Duodenal mucosa (tissue), 2 donors: ENCODE data around the gene COPS6.

Source experiments
- H3K27ac ChIP-seq: one replicate; pipeline ENCODE4 v1.7.0; 2013; ENCODE audit warnings: low read depth, low read length
- H3K27me3 ChIP-seq, 2 donors: one replicate each; pipeline ENCODE4 v1.7.0; 2013; ENCODE audit warnings: low read length in 2 of 2, control low read depth in 1 of 2; ENCODE audit not compliant: insufficient read depth in 2 of 2, control insufficient read depth in 1 of 2
- H3K36me3 ChIP-seq, 2 donors: one replicate each; pipeline ENCODE4 v1.7.0; 2013; ENCODE audit warnings: low read length in 2 of 2, control low read depth in 1 of 2; ENCODE audit not compliant: insufficient read depth in 2 of 2, control insufficient read depth in 1 of 2
- H3K4me1 ChIP-seq, 2 donors: one replicate each; pipeline ENCODE4 v1.7.0; 2013; ENCODE audit warnings: low read length in 2 of 2, control low read depth in 1 of 2; ENCODE audit not compliant: insufficient read depth in 2 of 2, control insufficient read depth in 1 of 2
- H3K4me3 ChIP-seq, 2 donors: one replicate each; pipeline ENCODE4 v1.7.0; 2013; ENCODE audit warnings: low read length in 2 of 2, low read depth in 1 of 2
- H3K9ac ChIP-seq, 2 donors: one replicate each; pipeline ENCODE4 v1.7.0; 2013; ENCODE audit warnings: low read length in 2 of 2, low read depth in 1 of 2
- H3K9me3 ChIP-seq, 2 donors: one replicate each; pipeline ENCODE4 v1.7.0; 2013; ENCODE audit warnings: low read length in 2 of 2, control low read depth in 1 of 2; ENCODE audit not compliant: control insufficient read depth in 1 of 2

Gene COPS6

DNA sequence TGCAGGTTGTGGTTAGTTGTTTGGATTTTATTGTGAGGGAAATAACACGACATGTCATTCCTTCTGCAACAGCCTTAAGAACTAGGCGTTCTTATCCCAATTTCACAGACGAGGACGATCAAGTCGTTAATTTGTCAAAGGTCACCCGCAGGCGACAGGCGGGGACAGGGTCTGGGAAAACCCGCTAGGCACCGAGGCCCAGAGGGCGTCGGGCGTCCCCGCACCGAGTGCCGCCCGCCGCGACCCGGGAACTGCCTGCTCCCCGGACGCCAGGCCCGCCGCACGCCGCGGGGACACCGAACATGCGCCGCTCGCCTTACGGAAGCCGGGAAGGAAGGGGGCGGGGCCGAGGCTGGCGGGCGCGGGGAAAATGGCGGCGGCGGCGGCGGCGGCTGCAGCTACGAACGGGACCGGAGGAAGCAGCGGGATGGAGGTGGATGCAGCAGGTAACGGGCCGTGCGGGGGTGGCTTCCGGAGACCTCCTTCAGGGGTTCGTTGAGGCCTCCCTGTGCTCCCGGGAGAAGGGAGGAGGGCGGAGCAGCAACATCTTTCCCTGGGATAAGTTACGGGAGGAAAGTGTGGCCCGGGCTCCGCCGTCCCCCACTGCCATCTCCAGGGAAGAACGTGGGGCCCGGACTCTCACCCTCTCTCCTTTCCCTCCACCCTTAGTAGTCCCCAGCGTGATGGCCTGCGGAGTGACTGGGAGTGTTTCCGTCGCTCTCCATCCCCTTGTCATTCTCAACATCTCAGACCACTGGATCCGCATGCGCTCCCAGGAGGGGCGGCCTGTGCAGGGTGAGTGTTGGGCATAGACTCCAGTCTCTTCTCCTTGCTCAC is at the start of gene COPS6:
Gene COPS6, plus strand, starts transcription at position 349 of the 837 bp plus-strand sequence. Its CDS starts 22 bp downstream, at position 371.
- peaks cover 16 to 17% of the 10 kb centered on the region in 2 donors for H3K4me1 ChIP-seq
- no peaks in the 10 kb centered on the region for H3K9me3 ChIP-seq
- no peaks in the 10 kb centered on the region for H3K27me3 ChIP-seq
- H3K27ac ChIP-seq = peak within 1 kb of the TSS; percentile 41
- peak within 1 kb of the TSS; percentile 75 to 91 for H3K9ac ChIP-seq
- peaks cover 32 to 36% of the 10 kb centered on the region in 2 donors for H3K36me3 ChIP-seq
- peak within 1 kb of the TSS; percentile 95 to 98 for H3K4me3 ChIP-seq

DNA sequence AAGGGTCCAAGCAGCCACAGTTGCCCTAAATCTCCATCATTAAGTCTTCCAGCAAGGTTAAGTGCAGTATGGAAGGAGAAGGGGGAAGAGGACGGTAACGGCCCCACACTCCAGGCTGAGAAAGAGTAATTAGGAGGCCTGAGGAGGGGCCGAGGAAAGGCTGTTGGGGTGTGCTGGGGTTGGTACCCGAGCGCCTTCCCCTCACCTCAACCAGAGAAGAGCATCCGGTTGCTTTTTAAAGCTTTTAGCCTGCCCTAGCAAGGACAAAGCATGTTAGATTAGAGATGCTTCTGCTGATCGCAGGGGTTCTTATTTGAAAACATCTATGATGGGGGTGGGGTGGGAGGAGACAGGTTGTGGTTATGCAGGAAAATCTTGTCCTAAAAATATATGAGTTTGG is 48.2 kb upstream of the COPS6 start:
- no peak overlapping the region for H3K27ac ChIP-seq
- H3K9ac ChIP-seq = no peak overlapping the region
- H3K9me3 ChIP-seq = no peaks in the 10 kb centered on the region
- no peaks in the 10 kb centered on the region for H3K27me3 ChIP-seq
- H3K4me1 ChIP-seq = peaks cover 12 to 17% of the 10 kb centered on the region in 2 donors
- no peak overlapping the region for H3K4me3 ChIP-seq
- peaks cover 10 to 13% of the 10 kb centered on the region in 2 donors for H3K36me3 ChIP-seq

DNA sequence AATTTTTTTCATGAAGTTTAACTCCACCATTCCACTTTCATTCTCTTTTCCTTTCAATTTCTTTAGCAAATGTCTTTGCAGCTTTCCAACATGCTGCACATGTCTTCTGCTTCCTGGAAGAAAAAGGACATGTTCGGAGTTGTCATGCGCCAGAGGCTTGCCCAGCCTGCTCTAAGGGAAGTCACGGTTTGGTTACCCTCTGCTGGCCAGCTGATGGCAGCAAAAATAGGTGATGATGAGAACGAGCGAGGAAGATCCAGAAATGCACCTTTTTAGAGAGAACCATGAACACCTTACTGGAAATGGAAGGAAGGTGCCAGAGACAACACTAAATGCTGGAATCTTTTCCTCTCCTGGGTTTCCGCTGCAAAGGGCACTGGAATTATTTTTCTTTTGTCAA is 44.1 kb upstream of the COPS6 start:
- H3K4me3 ChIP-seq = peak overlapping the region in 1 of 2 donors; percentile 11
- no peak overlapping the region for H3K27ac ChIP-seq
- peaks cover 6 to 7% of the 10 kb centered on the region in 2 donors for H3K4me1 ChIP-seq
- H3K27me3 ChIP-seq = no peaks in the 10 kb centered on the region
- no peaks in the 10 kb centered on the region for H3K9me3 ChIP-seq
- no peaks in the 10 kb centered on the region for H3K36me3 ChIP-seq
- H3K9ac ChIP-seq = no peak overlapping the region

DNA sequence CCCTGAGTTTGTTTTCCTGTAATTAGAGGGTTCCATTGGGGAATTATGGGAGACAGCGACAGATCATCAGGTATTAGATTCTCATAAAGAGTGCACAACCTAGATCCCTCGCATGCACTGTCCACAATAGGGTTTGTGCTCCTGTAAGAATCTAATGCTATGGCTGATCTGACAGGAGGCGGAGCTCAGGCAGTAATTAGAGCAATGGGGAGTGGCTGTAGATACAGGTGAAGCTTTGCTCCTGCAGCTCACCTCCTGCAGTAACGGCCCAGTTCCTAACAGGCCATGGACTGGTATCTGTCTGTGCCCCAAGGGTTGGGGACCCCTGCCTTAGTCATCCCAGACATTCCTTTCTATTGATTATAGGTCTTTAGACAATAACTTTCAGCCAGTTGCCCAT is 40.1 kb upstream of the COPS6 start:
- no peak overlapping the region for H3K27ac ChIP-seq
- no peak overlapping the region for H3K9ac ChIP-seq

DNA sequence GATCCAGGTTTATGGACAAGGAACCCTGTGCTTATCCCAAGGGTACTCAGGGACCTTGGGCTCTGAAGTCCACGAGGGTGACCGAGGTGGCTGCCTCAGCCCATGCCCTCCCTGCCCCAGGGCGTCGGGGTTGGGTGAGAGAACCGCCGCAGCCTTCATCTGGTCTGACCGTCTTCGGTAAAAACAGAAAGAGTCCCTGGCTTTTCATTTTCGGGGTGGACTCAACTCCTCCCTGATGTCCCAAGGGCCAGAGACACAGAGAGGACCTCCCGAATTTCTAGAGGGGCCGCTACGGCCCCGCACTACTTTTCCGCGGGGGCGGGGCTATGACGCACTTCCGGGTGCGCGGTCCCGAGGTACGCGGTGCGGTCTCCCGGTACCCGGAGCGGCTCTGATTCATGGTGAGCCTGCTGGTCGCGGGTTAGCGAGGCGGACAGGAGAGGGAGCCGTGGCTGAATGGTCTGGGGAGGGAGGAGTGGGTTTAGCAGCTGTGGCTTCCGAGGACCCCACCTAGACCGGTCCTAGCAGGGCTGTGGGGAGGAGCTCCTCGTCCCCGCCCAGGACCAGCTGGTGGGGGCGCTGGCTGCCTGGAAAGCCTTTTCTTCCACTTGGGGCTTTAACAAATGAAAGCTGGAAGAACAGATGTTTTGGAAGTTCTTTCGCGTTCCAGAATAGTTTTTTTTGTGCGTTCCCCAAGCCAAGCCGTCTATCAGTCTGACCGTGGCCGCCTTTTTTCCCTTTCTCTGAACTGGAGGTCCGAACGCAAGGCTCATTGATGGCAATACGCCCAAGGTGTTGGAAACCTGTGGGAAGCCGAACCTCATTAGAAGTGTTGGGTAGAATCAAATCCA is 39.1 kb upstream of the COPS6 start, which contains the start of gene ZSCAN21:
Gene ZSCAN21, plus strand, starts transcription at position 334 of the 851 bp plus-strand sequence. CDS start 7,233 bp downstream, outside the sequence.
- H3K9me3 ChIP-seq = no peaks in the 10 kb centered on the region
- H3K36me3 ChIP-seq = no peaks in the 10 kb centered on the region
- H3K4me1 ChIP-seq = peaks cover 7 to 14% of the 10 kb centered on the region in 2 donors
- H3K4me3 ChIP-seq = peak within 1 kb of the TSS; percentile 85 to 90
- no peaks in the 10 kb centered on the region for H3K27me3 ChIP-seq
- H3K27ac ChIP-seq = peak within 1 kb of the TSS; percentile 95
- H3K9ac ChIP-seq = peak within 1 kb of the TSS; percentile 82 to 91

More for the DNA sequence above, 40.1 kb upstream of the COPS6 start:
- H3K4me1 ChIP-seq = peaks cover 7 to 14% of the 10 kb centered on the region in 2 donors
- no peaks in the 10 kb centered on the region for H3K9me3 ChIP-seq
- no peaks in the 10 kb centered on the region for H3K36me3 ChIP-seq
- peak overlapping the region in 1 of 2 donors; percentile 85 for H3K4me3 ChIP-seq
- no peaks in the 10 kb centered on the region for H3K27me3 ChIP-seq

DNA sequence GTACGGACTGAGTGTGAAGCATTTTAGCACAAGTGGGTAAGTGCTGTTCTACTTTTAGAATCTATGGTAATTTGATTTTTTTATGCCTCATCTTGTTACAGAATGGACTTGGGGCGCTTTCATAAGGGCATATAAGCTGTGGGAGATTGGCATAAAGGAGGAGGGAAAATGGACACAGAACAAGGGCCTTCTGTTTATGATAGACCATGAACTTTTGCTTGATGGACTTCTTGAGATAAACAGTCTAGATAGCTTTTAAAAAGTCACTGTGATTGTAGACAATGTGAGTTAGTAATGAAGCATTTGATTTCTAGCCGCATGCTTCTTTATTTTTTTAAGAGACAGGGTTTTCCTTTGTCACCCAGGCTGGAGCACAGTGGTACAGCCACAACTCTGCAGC is 37.2 kb upstream of the COPS6 start:
- no peak overlapping the region for H3K9ac ChIP-seq

DNA sequence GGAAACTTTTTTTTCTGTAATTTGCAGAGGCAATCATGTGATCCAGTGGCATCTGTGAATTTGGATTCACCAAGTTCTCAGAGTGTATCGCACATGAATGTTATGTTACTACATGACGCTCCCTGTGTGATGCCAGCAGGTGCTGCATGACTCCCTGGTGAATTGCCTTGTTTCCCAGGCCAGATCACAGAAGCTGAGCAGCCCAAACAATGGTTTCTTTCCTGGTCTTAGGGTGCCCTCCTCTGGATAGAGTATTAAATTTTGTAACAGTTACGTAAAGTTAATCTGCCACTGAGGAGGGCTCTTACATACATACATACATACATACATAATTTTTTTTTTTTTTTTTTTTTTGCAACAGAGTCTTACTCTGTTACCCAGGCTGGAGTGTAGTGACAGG is 35.6 kb upstream of the COPS6 start:
- Histone ChIP-seq H3K27me3 (no peaks in the 10 kb centered on the region), H3K27ac (no peak overlapping the region), H3K9ac (no peak overlapping the region), H3K36me3 (peaks cover 12% of the 10 kb centered on the region in 2 donors), H3K9me3 (no peaks in the 10 kb centered on the region), H3K4me3 (no peak overlapping the region), H3K4me1 (peaks cover 7 to 14% of the 10 kb centered on the region in 2 donors)

More for the DNA sequence above, 37.2 kb upstream of the COPS6 start:
- Histone ChIP-seq H3K9me3 (no peaks in the 10 kb centered on the region), H3K36me3 (no peaks in the 10 kb centered on the region), H3K27me3 (no peaks in the 10 kb centered on the region), H3K27ac (no peak overlapping the region), H3K4me3 (no peak overlapping the region), H3K4me1 (peaks cover 7 to 14% of the 10 kb centered on the region in 2 donors)

DNA sequence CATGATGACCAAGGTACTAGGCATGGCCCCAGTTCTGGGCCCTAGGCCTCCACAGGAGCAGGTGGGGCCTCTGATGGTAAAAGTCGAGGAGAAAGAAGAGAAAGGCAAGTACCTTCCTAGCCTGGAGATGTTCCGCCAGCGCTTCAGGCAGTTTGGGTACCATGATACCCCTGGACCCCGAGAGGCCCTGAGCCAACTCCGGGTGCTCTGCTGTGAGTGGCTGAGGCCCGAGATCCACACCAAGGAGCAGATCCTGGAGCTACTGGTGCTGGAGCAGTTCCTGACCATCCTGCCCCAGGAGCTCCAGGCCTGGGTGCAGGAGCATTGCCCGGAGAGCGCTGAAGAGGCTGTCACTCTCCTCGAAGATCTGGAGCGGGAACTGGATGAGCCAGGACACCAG is 31.8 kb upstream of the COPS6 start:
- no peak overlapping the region for H3K9ac ChIP-seq
- H3K27me3 ChIP-seq = no peaks in the 10 kb centered on the region
- H3K4me3 ChIP-seq = no peak overlapping the region
- H3K9me3 ChIP-seq = no peaks in the 10 kb centered on the region
- H3K36me3 ChIP-seq = peaks cover 15 to 21% of the 10 kb centered on the region in 2 donors
- no peak overlapping the region for H3K27ac ChIP-seq
- H3K4me1 ChIP-seq = no peaks in the 10 kb centered on the region

DNA sequence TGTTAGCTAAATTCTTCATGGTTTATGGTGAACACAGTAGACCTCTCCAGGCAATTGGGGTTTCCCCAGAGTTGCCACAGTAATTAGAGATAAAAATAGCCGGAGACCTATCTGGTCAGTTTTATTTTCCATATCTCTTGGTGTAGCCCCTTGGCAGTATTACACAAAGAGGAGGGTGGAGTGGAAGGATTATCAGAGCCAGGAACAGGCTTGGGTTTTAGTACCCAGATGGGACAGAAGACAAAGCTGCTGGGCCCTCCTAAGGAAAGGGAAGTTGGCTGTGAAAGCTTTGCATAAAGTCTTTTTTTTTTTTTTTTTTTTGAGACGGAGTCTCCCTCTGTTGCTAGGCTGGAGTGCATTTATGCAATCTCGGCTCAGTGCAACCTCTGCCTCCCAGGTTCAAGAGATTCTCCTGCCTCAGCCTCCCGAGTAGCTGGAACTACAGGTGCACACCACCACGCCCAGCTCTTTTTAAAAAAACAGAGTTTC is 29.5 kb upstream of the COPS6 start:
- Histone ChIP-seq H3K9ac (no peak overlapping the region), H3K27ac (no peak overlapping the region), H3K4me1 (no peaks in the 10 kb centered on the region), H3K4me3 (no peak overlapping the region), H3K9me3 (no peaks in the 10 kb centered on the region), H3K27me3 (no peaks in the 10 kb centered on the region), H3K36me3 (peaks cover 20 to 35% of the 10 kb centered on the region in 2 donors)
